ENCODE data around the gene GALNT11. TPM values are rescaled to one million over a fixed set of nuclear protein-coding genes. Genes with fewer than 3 reads are reported as not detected.

The GALNT11 gene
- polyA plus RNA-seq, 3 donors: 17.7 to 25.9 (median 20.6) TPM

DNA sequence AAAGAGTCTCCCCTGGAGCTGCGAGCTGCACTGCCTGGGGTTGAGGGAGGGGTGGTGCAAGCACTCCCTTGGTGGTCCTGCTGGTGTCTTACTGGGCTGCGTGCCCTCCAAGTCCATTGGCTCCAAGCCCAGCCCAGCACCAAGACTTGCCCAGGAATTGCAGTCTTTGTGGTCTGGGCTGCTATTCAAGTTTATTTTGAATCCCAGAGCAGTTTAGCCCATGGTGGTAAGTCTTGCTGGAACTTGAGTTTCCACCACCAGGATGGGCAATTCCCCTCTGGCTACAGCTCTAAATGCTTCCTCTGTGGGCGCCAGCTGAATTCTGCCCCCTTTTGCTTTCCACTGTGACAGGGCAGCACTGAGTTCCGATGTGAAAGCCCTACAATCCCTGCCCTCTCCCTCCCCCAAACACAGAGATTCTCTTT is 25.1 kb downstream of the GALNT11 start:
- peaks cover 11 to 21% (median 16%) of the 10 kb centered on the region in 7 donors for H3K9me3 Mint-ChIP-seq

DNA sequence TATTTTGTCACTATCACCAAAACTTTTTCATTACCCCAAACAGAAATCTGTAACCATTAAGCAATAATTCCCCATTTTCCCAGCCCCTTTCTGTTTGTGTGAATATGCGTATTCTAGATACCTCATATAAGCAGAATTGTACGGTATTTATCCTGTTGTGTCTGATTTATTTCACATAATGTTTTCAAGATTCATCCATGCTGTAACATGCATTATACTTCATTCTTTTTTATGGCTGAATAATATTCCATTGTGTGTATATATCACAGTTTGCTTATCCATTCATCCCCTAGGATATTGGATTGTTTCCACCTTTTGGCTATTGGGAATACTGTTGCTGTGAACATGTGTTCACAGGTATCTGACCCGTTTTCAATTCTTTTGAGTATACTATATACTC is 26.5 kb downstream of the GALNT11 start:
- WGBS (ENCODE audit: insufficient coverage): no CpG with 5 or more reads among the region's 3 CpGs
- H4K20me1 ChIP-seq (ENCODE audit: insufficient read depth, low read length): peaks cover 32% of the 10 kb centered on the region
- peaks cover 0 to 4% of the 10 kb centered on the region in 2 donors for H3K36me3 ChIP-seq (replicated peaks in 1 of 2; ENCODE audit: control insufficient read depth in 1 of 2, insufficient read depth in 2 of 2, low read length in 2 of 2)
- H2AFZ ChIP-seq (ENCODE audit: insufficient read depth, low read depth, low read length, poor library complexity, severe bottlenecking): no peak overlapping the region
- Mint-ChIP-seq H3K36me3 (peaks cover 1 to 7% of the 10 kb centered on the region in 2 donors), H3K9me3 (peaks cover 0 to 9% (median 5%) of the 10 kb centered on the region in 7 donors), H3K27me3 (ENCODE audit: low read depth in 3 of 3) (peaks cover 0 to 2% (median 0%) of the 10 kb centered on the region in 3 donors), H3K4me1 (no peaks in the 10 kb centered on the region), H3K27ac (no peak overlapping the region), H3K4me3 (no peak overlapping the region)
- no peak for DNase-seq
- H3K9ac ChIP-seq (ENCODE audit: insufficient read depth, low read length, poor library complexity, severe bottlenecking): no peak overlapping the region
- peaks cover 0 to 2% of the 10 kb centered on the region in 2 donors for H3K9me3 ChIP-seq (replicated peaks in 1 of 2; ENCODE audit: control insufficient read depth in 1 of 2, insufficient read depth in 1 of 2, low read length in 2 of 2)
- H3K4me3 ChIP-seq (replicated peaks in 1 of 3; ENCODE audit: low read depth in 2 of 3, low read length in 3 of 3): no peak overlapping the region
- intact Hi-C loops (cut with micrococcal nuclease): no loop called here
- no peaks in the 10 kb centered on the region for H3K27me3 ChIP-seq (ENCODE audit: control insufficient read depth in 2 of 2, insufficient read depth in 2 of 2, low read length in 2 of 2)
- H3K4me2 ChIP-seq (replicated peaks; ENCODE audit: extremely low read depth, low read length, poor library complexity, severe bottlenecking): no peak overlapping the region
- H3K79me2 ChIP-seq (ENCODE audit: insufficient read depth, low read length): peaks cover 7% of the 10 kb centered on the region
- TF ChIP-seq CTCF (IDR thresholded peaks at IDR 0.05): no peak
- H3K27ac ChIP-seq (ENCODE audit: low read depth in 1 of 2, low read length in 2 of 2): no peak overlapping the region
- no peaks in the 10 kb centered on the region for H3K4me1 ChIP-seq (ENCODE audit: control insufficient read depth in 1 of 2, insufficient read depth in 2 of 2, low read length in 2 of 2)

More for the DNA sequence above, 25.1 kb downstream of the GALNT11 start:
- no peak for TF ChIP-seq CTCF (IDR thresholded peaks at IDR 0.05)
- H3K27me3 Mint-ChIP-seq (ENCODE audit: low read depth in 3 of 3): peaks cover 0 to 4% (median 0%) of the 10 kb centered on the region in 3 donors
- no CpG with 5 or more reads among the region's 4 CpGs for WGBS (ENCODE audit: insufficient coverage)
- H3K27ac Mint-ChIP-seq: no peak overlapping the region
- Histone ChIP-seq H3K9ac (ENCODE audit: insufficient read depth, low read length, poor library complexity, severe bottlenecking) (no peak overlapping the region), H2AFZ (ENCODE audit: insufficient read depth, low read depth, low read length, poor library complexity, severe bottlenecking) (no peak overlapping the region), H3K4me1 (ENCODE audit: control insufficient read depth in 1 of 2, insufficient read depth in 2 of 2, low read length in 2 of 2) (no peaks in the 10 kb centered on the region), H3K36me3 (replicated peaks in 1 of 2; ENCODE audit: control insufficient read depth in 1 of 2, insufficient read depth in 2 of 2, low read length in 2 of 2) (no peaks in the 10 kb centered on the region), H3K79me2 (ENCODE audit: insufficient read depth, low read length) (peaks cover 7% of the 10 kb centered on the region), H3K27me3 (ENCODE audit: control insufficient read depth in 2 of 2, insufficient read depth in 2 of 2, low read length in 2 of 2) (no peaks in the 10 kb centered on the region), H3K27ac (ENCODE audit: low read depth in 1 of 2, low read length in 2 of 2) (no peak overlapping the region), H3K4me2 (replicated peaks; ENCODE audit: extremely low read depth, low read length, poor library complexity, severe bottlenecking) (no peak overlapping the region), H3K4me3 (replicated peaks in 1 of 3; ENCODE audit: low read depth in 2 of 3, low read length in 3 of 3) (no peak overlapping the region), H3K9me3 (replicated peaks in 1 of 2; ENCODE audit: control insufficient read depth in 1 of 2, insufficient read depth in 1 of 2, low read length in 2 of 2) (peaks cover 4 to 7% of the 10 kb centered on the region in 2 donors), H4K20me1 (ENCODE audit: insufficient read depth, low read length) (peaks cover 29% of the 10 kb centered on the region)
- intact Hi-C loops (cut with micrococcal nuclease): no loop called here
- H3K4me3 Mint-ChIP-seq: no peak overlapping the region
- no peak for DNase-seq
- no peaks in the 10 kb centered on the region for H3K4me1 Mint-ChIP-seq
- peaks cover 2 to 13% of the 10 kb centered on the region in 2 donors for H3K36me3 Mint-ChIP-seq

Measured in CD14-positive monocyte (primary cell).